HG03457 (cell line): ENCODE data around the gene S100A14.
"Not testable (repeated sequence)": the region's sequence is repeated elsewhere in the genome, so short reads cannot be mapped to it uniquely, and the experiment has no call there.

ENCODE experiments used
- ATAC-seq: cut with Tn5 transposase; IDR thresholded peaks from one replicate; pipeline ENCODE4 v1.9.1; 2021; ENCODE audit warnings: moderate number of reproducible peaks; ENCODE audit not compliant: unreplicated experiment

The S100A14 gene

GRCh38 chr1:153588482-153588881 is 27.6 kb downstream of the S100A14 start:
- no peak for ATAC-seq

- ATAC-seq, result not testable (repeated sequence)
Measured at GRCh38 chr1:153588033-153588432, 28.1 kb downstream of the S100A14 start.

GRCh38 chr1:153587314-153587713 is 28.8 kb downstream of the S100A14 start:
- no peak for ATAC-seq

- no peak for ATAC-seq
Measured at GRCh38 chr1:153586347-153586746, 29.8 kb downstream of the S100A14 start.

- no peak for ATAC-seq
Measured at GRCh38 chr1:153585006-153585405, 31.1 kb downstream of the S100A14 start.

- no peak for ATAC-seq
Measured at GRCh38 chr1:153583976-153584375, 32.1 kb downstream of the S100A14 start.

- not testable (repeated sequence) for ATAC-seq
Measured at GRCh38 chr1:153583514-153583913, 32.6 kb downstream of the S100A14 start.

- not testable (repeated sequence) for ATAC-seq
Measured at GRCh38 chr1:153582836-153583235, 33.3 kb downstream of the S100A14 start.

GRCh38 chr1:153578936-153579335 is 37.2 kb downstream of the S100A14 start:
- ATAC-seq, result no peak

GRCh38 chr1:153578490-153578889 is 37.6 kb downstream of the S100A14 start:
- ATAC-seq, result no peak

- ATAC-seq, result no peak
Measured at GRCh38 chr1:153577624-153578051, 38.5 kb downstream of the S100A14 start.

- no peak for ATAC-seq
Measured at GRCh38 chr1:153577138-153577537, 39.0 kb downstream of the S100A14 start.

GRCh38 chr1:153575497-153575896 is 40.6 kb downstream of the S100A14 start:
- ATAC-seq, result not testable (repeated sequence)

GRCh38 chr1:153575081-153575491 is 41.0 kb downstream of the S100A14 start:
- not testable (repeated sequence) for ATAC-seq

GRCh38 chr1:153573351-153573750 is 42.8 kb downstream of the S100A14 start:
- ATAC-seq, result no peak

GRCh38 chr1:153572569-153573015 is 43.5 kb downstream of the S100A14 start:
- ATAC-seq, result no peak

- ATAC-seq, result no peak
Measured at GRCh38 chr1:153571706-153572105, 44.4 kb downstream of the S100A14 start.

- no peak for ATAC-seq
Measured at GRCh38 chr1:153570874-153571273, 45.3 kb downstream of the S100A14 start.

- ATAC-seq, result no peak
Measured at GRCh38 chr1:153569465-153569864, 46.7 kb downstream of the S100A14 start.

GRCh38 chr1:153568367-153569099 is 47.6 kb downstream of the S100A14 start:
- ATAC-seq, result no peak

GRCh38 chr1:153567621-153568366 is 48.3 kb downstream of the S100A14 start:
- ATAC-seq, result no peak
